ENCODE data around the gene TMEM163.
A peak's percentile ranks its signal among the peaks of the same experiment; 100 is the strongest.
"Not testable (repeated sequence)": the region's sequence is repeated elsewhere in the genome, so short reads cannot be mapped to it uniquely, and the experiment has no call there.

Gene TMEM163

DNA sequence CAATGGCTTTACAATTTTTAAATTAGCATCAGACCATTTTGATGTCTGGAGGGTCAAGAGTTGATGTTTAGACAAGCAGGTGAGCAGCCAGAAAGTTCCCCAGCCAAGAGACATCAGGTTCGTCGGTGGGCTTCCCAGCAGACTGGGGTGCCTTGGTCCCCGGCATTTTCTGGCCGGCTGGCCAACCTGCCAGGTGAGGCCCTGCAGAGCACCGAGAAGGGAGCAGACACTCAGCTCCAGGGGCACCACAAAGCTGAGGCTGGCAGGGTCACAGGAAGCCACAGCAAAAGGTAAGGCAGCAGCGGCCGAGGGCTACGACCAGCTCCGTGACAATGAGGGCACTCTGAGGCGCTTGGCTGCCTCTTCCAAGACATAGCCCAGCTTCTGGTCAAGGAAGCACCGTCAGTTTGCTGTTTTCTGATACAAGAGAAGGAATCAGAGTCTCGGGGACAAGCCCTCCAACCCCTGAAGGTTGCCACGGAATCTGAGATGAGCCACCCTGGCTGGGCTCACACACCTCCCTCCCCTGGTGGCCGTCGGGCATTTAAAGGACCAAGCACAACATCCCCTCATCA lies 235.9 kb downstream of the TMEM163 start:
- Mint-ChIP-seq H3K27me3 (ENCODE audit: low read depth, poor library complexity) (no peaks in the 10 kb centered on the region), H3K9me3 (no peaks in the 10 kb centered on the region), H3K36me3 (ENCODE audit: low read depth) (no peaks in the 10 kb centered on the region), H3K4me1 (peaks cover 21% of the 10 kb centered on the region), H3K4me3 (no peak overlapping the region), H3K27ac (no peak overlapping the region)
- no peak for DNase-seq
- no peak for TF ChIP-seq CTCF (IDR thresholded peaks at IDR 0.05)

DNA sequence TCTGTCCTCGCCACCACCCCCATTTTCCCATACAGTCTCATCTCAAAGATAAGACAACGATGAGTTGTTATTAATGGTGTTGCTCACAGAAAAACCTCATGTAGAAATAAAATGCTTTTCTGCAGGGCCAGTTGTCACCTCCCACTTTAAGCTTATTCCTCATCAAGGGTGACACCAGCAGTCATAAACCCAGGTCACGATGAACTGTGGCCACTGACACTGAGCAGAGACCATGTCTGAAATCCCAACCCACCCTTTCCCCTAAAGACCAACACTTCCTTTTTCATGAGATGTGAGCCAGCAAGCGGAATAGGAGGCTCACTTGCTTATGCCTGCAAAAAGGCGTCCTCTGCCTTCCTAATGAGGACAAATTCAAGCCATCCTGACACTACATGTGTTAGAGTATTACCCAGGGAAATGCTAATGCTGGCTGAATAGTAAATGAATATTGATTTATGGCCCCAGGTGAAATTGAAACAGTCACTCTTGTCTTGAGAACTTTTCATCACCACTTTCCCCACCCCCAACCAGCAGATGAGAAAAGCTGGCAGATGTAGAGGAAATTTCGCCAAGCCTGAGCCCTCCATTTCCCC lies 236.6 kb downstream of the TMEM163 start:
- Mint-ChIP-seq H3K27me3 (ENCODE audit: low read depth, poor library complexity) (no peaks in the 10 kb centered on the region), H3K4me1 (peaks cover 21% of the 10 kb centered on the region), H3K36me3 (ENCODE audit: low read depth) (no peaks in the 10 kb centered on the region), H3K9me3 (no peaks in the 10 kb centered on the region), H3K4me3 (no peak overlapping the region), H3K27ac (no peak overlapping the region)
- TF ChIP-seq CTCF (IDR thresholded peaks at IDR 0.05) = no peak
- no peak for DNase-seq

DNA sequence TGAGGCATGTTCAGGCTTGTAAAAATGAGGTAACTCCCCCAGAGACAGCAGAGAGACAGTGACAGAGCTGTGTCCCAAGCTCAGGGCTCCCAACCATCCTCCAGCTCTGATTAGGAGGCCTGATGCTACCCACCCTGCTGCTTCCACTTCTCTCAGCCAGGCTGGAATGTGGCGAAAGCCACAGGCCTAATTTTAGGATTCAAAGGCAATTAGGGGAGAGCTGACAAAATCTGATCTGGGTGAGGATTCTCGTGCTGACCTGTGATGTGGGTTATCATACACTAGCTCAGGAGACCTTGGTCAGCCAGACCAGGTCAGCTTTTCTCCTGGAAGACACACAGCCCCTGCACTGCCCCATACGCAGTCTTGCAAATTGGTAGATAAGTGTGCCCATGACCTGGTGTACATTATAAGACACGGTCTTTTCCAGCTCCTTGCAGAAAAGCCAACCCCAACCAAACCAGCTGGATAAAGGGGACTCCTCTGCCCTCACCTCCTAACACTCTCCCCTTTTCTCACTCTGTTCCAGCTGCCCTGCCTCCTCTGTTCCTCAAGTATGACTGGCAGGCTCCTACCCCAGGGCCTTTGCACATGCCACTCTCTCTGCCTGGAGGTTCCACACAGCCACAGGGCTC lies 239.0 kb downstream of the TMEM163 start:
- no peak for DNase-seq
- H3K4me3 Mint-ChIP-seq = no peak overlapping the region
- peaks cover 21% of the 10 kb centered on the region for H3K4me1 Mint-ChIP-seq
- H3K27me3 Mint-ChIP-seq (ENCODE audit: low read depth, poor library complexity) = peaks cover 3% of the 10 kb centered on the region
- no peaks in the 10 kb centered on the region for H3K36me3 Mint-ChIP-seq (ENCODE audit: low read depth)
- peak overlapping the region; percentile 73 for H3K27ac Mint-ChIP-seq
- H3K9me3 Mint-ChIP-seq = peaks cover 1% of the 10 kb centered on the region
- no peak for TF ChIP-seq CTCF (IDR thresholded peaks at IDR 0.05)

GRCh38 chr2:134476982-134477381 lies 241.8 kb downstream of the TMEM163 start:
- H3K27me3 Mint-ChIP-seq (ENCODE audit: low read depth, poor library complexity); H3K27ac Mint-ChIP-seq; H3K4me1 Mint-ChIP-seq; DNase-seq; H3K4me3 Mint-ChIP-seq: not testable (repeated sequence)
- Mint-ChIP-seq H3K9me3 (peaks cover 27% of the 10 kb centered on the region), H3K36me3 (ENCODE audit: low read depth) (peaks cover 14% of the 10 kb centered on the region)

- Mint-ChIP-seq H3K9me3 (peaks cover 32% of the 10 kb centered on the region), H3K27ac (no peak overlapping the region), H3K36me3 (ENCODE audit: low read depth) (peaks cover 16% of the 10 kb centered on the region), H3K4me3 (no peak overlapping the region), H3K27me3 (ENCODE audit: low read depth, poor library complexity) (peaks cover 3% of the 10 kb centered on the region), H3K4me1 (peaks cover 19% of the 10 kb centered on the region)
- no peak for TF ChIP-seq CTCF (IDR thresholded peaks at IDR 0.05)
- DNase-seq = no peak
These were observed 248.1 kb downstream of the TMEM163 start for GRCh38 chr2:134470561-134471168.

- peaks cover 3% of the 10 kb centered on the region for H3K27me3 Mint-ChIP-seq (ENCODE audit: low read depth, poor library complexity)
- DNase-seq = no peak
- peaks cover 25% of the 10 kb centered on the region for H3K4me1 Mint-ChIP-seq
- H3K27ac Mint-ChIP-seq = no peak overlapping the region
- H3K36me3 Mint-ChIP-seq (ENCODE audit: low read depth) = peaks cover 16% of the 10 kb centered on the region
- TF ChIP-seq CTCF (IDR thresholded peaks at IDR 0.05) = no peak
- peaks cover 29% of the 10 kb centered on the region for H3K9me3 Mint-ChIP-seq
- no peak overlapping the region for H3K4me3 Mint-ChIP-seq
These were observed 249.2 kb downstream of the TMEM163 start for GRCh38 chr2:134469516-134470115.

Data from nephron progenitor cell (in vitro differentiated cells).